Skin of body (tissue), 2 donors: Measurements from ENCODE around the gene LTK. TPM values are rescaled to one million over a fixed set of nuclear protein-coding genes. Genes with fewer than 3 reads are reported as not detected.
"Not testable (repeated sequence)": the region's sequence is repeated elsewhere in the genome, so short reads cannot be mapped to it uniquely, and the experiment has no call there.

Experiments used
- DNase-seq: peaks from one replicate; lab custom pipeline; 2025; lab: John Stamatoyannopoulos, UW
- total RNA-seq: library from RNA; depleted of rRNA; stranded (reverse); fragments of >200 nt; gene quantifications from one replicate; pipeline ENCODE4 v1.2.3, GENCODE V29; 2014

The LTK gene
- total RNA-seq, 1 donor from 2014 or later, result 0.69 TPM

- no peak for DNase-seq
These were observed 33.1 kb downstream of the LTK start for GRCh38 chr15:41480396-41481140.

DNA sequence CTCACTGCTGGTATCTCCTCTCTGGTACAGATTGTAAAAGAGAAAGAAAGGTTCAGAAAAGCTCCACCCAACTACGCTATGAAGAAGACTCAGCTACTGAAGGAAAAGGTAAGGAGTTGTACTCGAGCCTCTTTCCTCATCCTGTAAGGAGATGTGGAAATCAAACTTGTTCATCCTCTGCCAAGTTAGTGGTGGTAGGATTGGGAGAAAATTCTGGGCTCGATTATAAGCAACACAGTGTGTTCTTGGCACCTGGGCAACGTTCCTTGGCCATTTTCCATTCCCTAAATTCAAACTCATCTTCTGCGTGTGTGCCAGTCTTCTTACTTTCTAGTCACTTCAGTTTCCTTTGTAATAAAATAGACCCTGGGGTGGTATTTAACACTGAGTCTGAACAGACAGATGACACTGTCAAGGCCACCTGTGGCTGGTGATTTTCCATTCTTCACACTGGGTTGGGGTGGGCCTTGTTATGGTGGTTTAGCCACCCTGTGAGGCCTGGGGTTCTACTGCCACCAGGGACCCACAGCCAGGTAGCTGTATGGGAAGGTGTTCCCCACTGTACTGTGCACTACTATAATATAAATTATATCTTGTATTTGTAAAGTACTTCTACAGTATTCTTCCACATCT is 37.1 kb downstream of the LTK start:
- DNase-seq, result no peak

- no peak for DNase-seq
These were observed 38.7 kb downstream of the LTK start for GRCh38 chr15:41474941-41475340.

- DNase-seq, result no peak
These were observed 39.2 kb downstream of the LTK start for GRCh38 chr15:41474436-41474835.

DNA sequence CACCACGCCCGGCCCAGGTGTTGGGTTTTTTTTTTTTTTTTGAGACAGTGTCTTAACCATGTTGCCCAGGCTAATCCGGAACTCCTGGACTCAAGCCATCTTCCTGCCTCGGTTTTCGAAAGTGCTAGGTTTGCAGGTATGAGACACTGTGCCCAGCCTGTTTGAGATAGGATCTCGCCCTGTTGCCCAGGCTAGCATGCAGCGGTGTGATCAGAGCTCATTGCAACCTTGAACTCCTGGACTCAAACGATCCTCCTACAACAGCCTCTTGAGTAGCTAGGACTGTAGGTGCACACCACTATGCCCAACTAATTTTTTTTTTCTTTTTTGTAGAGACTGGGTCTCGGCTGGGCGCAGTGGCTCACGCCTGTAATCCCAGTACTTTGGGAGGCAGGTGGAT is 40.2 kb downstream of the LTK start:
- no peak for DNase-seq

DNA sequence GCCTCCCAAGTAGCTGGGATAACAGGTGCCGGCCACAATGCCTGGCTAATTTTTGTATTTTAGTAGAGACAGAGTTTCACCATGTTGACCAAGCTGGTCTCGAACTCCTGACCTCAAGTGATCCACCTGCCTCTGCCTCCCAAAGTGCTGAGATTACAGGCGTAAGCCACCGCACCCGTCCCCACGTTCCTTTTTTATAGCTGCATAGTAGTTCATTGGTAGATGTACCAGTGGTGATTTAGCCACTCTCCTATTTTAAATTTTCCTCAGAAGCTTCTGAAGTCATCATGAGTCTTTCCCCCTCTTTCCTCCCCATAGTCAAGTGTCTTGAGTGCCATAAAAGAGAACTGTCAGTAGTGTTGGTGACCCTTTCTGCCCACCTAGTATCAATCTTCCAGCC is 44.0 kb downstream of the LTK start:
- not testable (repeated sequence) for DNase-seq

DNA sequence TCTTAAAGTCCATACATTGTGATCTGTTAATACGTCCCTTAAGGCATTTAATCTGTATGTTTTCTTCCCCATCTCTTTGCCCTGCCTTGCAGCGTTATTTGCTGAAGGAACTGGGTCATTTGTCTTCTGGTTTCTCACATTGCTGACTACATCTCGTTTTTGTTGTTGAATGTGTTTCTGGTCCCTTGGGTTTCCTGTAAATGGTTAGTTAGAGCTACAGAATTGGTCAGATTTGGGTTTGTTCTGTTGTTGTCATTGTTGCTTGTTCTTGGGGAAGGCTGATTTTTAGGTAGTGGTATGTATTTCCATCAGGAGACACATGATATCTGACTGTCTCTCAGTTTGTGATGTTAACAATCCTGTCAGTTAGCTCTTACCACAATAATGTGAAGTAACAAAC is 46.9 kb downstream of the LTK start:
- DNase-seq, result no peak

DNA sequence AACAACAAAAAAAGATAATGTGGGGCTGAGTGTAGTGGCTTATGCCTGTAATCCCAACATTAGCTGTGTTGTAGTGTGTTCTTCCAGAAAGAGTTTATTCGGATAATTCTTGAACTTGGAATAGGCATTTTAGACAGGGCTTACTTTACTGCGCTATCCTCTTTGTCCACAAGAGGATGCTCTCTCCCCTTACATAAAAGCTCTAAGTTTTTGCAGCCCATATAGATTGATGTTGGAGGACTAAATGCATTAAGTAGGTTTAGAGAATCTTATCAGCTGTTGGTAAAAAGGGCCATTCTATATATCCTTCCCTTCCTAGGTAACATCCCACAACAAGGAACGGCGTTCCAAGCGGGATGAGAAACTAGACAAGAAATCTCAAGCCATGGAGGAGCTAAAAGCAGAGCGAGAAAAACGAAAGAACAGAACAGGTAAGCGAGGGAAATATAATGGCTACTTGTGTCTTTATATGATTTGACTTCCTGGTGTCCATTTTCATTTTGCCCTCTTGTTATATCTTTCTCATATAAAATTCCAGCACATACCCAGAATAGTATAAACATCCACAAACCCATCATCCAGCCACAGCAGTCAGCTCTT is 47.7 kb downstream of the LTK start:
- DNase-seq, result peak; percentile 24

- no peak for DNase-seq
These were observed 48.6 kb downstream of the LTK start for GRCh38 chr15:41464889-41465580.

DNA sequence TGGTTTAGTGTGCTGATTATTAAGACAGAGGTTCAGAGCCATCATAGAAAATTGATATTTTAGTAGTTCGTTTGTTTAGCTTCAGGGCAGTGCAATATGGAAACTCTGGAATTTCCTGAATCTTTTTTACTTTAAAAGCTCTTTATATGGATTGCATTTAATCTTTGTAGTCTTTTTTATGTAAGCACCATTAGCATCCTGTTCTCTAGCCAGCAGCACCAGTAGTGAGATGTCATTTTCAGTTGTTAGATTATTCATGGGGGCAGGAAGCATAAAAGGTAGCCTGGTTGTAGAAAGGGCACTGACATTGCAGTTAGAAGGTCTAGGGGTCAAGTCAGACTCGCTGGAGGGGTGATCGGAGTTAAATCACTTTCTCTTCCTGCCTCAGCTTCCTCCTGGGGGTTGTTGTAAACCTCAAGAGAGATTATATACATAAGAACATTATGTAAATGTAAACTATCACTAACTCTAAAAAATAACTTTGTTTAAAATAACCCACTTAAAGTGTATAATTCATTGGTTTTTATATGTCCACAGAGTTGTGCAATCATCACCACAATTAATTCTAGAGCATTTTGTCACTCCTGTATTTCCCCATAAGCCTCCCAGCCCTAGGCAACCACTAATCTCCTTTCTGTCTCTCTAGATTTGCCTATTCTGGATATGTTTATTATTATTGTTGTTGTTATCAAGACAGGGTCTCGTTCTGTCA is 51.4 kb downstream of the LTK start:
- DNase-seq, result no peak

Other genes starting within 250 kb of the LTK start
- 3.2 TPM for gene OIP5, start 181.2 kb downstream of the LTK start, total RNA-seq
- 45.3 TPM for gene NUSAP1, start 180.9 kb downstream of the LTK start, total RNA-seq
- 19.3 TPM for gene NDUFAF1, start 111.3 kb downstream of the LTK start, total RNA-seq
- gene RTF1, start 96.7 kb downstream of the LTK start, total RNA-seq, result 21.5 TPM
- gene ITPKA, start 20.0 kb downstream of the LTK start, total RNA-seq, result 0.39 TPM
- 12.9 TPM for gene RPAP1, start 30.4 kb upstream of the LTK start, total RNA-seq
- gene TYRO3, start 45.4 kb upstream of the LTK start, total RNA-seq, result 17.4 TPM
- gene MGA, start 146.6 kb upstream of the LTK start, total RNA-seq, result 48.0 TPM